ENCODE data around the gene MLN.

Gene MLN

GRCh38 chr6:33841070-33841469 is 37.3 kb upstream of the MLN start:
- TF ChIP-seq ISL1 (CRISPR knock-in tag; IDR thresholded peaks at IDR 0.05) (no peak), GLIS3 (CRISPR knock-in tag; IDR thresholded peaks at IDR 0.05) (no peak), SNAI2 (CRISPR knock-in tag; IDR thresholded peaks at IDR 0.05) (no peak), ZNF70 (CRISPR knock-in tag; IDR thresholded peaks at IDR 0.05) (no peak), CSDC2 (CRISPR knock-in tag; IDR thresholded peaks at IDR 0.05) (no peak), ARNTL (CRISPR knock-in tag; IDR thresholded peaks at IDR 0.05; ENCODE audit: borderline replicate concordance, low read depth) (no peak), RARB (CRISPR knock-in tag; IDR thresholded peaks at IDR 0.05) (no peak)
- TF ChIP-seq, protein P1, sequence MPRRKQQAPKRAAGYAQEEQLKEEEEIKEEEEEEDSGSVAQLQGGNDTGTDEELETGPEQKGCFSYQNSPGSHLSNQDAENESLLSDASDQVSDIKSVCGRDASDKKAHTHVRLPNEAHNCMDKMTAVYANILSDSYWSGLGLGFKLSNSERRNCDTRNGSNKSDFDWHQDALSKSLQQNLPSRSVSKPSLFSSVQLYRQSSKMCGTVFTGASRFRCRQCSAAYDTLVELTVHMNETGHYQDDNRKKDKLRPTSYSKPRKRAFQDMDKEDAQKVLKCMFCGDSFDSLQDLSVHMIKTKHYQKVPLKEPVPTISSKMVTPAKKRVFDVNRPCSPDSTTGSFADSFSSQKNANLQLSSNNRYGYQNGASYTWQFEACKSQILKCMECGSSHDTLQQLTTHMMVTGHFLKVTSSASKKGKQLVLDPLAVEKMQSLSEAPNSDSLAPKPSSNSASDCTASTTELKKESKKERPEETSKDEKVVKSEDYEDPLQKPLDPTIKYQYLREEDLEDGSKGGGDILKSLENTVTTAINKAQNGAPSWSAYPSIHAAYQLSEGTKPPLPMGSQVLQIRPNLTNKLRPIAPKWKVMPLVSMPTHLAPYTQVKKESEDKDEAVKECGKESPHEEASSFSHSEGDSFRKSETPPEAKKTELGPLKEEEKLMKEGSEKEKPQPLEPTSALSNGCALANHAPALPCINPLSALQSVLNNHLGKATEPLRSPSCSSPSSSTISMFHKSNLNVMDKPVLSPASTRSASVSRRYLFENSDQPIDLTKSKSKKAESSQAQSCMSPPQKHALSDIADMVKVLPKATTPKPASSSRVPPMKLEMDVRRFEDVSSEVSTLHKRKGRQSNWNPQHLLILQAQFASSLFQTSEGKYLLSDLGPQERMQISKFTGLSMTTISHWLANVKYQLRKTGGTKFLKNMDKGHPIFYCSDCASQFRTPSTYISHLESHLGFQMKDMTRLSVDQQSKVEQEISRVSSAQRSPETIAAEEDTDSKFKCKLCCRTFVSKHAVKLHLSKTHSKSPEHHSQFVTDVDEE (CRISPR knock-in tag; IDR thresholded peaks at IDR 0.05), result no peak
- no peak for ATAC-seq

DNA sequence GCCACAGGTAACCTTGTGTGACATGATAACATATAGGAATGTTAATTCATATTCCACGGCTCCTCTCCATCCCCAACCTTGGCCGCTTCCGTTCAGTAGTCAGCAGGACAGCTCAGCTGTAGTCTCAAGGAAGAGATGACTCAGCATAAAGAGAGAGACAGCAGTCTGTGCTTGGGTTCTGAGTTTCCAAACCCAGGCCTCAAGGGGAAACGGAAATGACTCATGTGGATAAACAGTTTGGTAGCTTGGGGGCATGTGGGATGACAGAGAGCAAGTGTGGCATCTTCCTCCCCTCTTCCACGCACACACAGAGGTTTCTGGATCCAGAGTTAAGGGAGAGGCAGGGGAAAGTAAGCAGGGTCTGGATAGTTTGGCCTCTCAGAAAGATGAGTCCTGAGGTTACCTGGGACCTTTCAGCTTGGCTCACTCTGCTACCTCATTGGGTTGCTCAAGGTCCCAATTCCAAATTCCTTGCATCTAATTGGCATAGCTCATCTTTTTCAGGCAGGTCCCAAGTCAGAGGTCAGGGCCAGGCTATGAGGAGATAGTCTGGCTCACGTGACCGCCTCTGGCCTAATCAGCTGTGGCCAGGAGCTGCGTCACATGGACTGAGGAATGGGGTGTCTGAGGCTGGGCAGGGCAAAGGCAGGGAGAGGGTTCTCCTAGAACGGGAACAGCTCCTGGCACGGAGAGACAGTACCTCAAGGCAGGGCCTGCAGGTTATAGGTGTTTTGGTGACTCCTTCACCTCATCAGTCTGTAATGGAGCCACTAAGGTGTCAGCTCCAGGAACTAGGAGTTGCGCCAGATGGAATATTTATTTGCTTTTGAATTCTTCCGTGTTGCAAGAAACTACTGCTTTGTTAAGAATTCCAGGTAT is 36.5 kb upstream of the MLN start:
- TF ChIP-seq TOX (CRISPR knock-in tag; IDR thresholded peaks at IDR 0.05; ENCODE audit: borderline replicate concordance), result no peak
- TF ChIP-seq ZNF8 (CRISPR knock-in tag; IDR thresholded peaks at IDR 0.05), result no peak
- TF ChIP-seq PATZ1 (CRISPR knock-in tag; IDR thresholded peaks at IDR 0.05; ENCODE audit: borderline replicate concordance), result peak; percentile 44; the same call in 1 of the 2 replicates
- TF ChIP-seq ZNF565 (CRISPR knock-in tag; conservative IDR thresholded peaks at IDR 0.05; ENCODE audit: low read depth), result no peak
- TF ChIP-seq, protein P2, sequence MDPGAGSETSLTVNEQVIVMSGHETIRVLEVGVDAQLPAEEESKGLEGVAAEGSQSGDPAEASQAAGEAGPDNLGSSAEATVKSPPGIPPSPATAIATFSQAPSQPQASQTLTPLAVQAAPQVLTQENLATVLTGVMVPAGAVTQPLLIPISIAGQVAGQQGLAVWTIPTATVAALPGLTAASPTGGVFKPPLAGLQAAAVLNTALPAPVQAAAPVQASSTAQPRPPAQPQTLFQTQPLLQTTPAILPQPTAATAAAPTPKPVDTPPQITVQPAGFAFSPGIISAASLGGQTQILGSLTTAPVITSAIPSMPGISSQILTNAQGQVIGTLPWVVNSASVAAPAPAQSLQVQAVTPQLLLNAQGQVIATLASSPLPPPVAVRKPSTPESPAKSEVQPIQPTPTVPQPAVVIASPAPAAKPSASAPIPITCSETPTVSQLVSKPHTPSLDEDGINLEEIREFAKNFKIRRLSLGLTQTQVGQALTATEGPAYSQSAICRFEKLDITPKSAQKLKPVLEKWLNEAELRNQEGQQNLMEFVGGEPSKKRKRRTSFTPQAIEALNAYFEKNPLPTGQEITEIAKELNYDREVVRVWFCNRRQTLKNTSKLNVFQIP (CRISPR knock-in tag; IDR thresholded peaks at IDR 0.05; ENCODE audit: borderline replicate concordance, low read depth), result no peak
- no peak for TF ChIP-seq CREB5 (CRISPR knock-in tag; IDR thresholded peaks at IDR 0.05; ENCODE audit: low read depth)
- peak; percentile 50; the same call in 1 of the 2 replicates for TF ChIP-seq BACH2 (CRISPR knock-in tag; IDR thresholded peaks at IDR 0.05; ENCODE audit: borderline replicate concordance)
- no peak for TF ChIP-seq ZC3H10 (CRISPR knock-in tag; IDR thresholded peaks at IDR 0.05)
- TF ChIP-seq SNAI2 (CRISPR knock-in tag; IDR thresholded peaks at IDR 0.05), result 0 out of 2 replicates have a peak, but pooled peaks have one; percentile 40
- TF ChIP-seq ISL1 (CRISPR knock-in tag; IDR thresholded peaks at IDR 0.05), result no peak
- TF ChIP-seq OSR1 (CRISPR knock-in tag; IDR thresholded peaks at IDR 0.05), result no peak
- TF ChIP-seq CSDC2 (CRISPR knock-in tag; IDR thresholded peaks at IDR 0.05), result no peak
- no peak for TF ChIP-seq RARB (CRISPR knock-in tag; IDR thresholded peaks at IDR 0.05)
- TF ChIP-seq ZNF70 (CRISPR knock-in tag; IDR thresholded peaks at IDR 0.05), result no peak
- TF ChIP-seq ARNTL (CRISPR knock-in tag; IDR thresholded peaks at IDR 0.05; ENCODE audit: borderline replicate concordance, low read depth), result no peak
- TF ChIP-seq ZFP3 (CRISPR knock-in tag; IDR thresholded peaks at IDR 0.05), result 0 out of 2 replicates have a peak, but pooled peaks have one; percentile 40
- no peak for TF ChIP-seq PPARA (CRISPR knock-in tag; IDR thresholded peaks at IDR 0.05; ENCODE audit: borderline replicate concordance)
- TF ChIP-seq, protein P3, sequence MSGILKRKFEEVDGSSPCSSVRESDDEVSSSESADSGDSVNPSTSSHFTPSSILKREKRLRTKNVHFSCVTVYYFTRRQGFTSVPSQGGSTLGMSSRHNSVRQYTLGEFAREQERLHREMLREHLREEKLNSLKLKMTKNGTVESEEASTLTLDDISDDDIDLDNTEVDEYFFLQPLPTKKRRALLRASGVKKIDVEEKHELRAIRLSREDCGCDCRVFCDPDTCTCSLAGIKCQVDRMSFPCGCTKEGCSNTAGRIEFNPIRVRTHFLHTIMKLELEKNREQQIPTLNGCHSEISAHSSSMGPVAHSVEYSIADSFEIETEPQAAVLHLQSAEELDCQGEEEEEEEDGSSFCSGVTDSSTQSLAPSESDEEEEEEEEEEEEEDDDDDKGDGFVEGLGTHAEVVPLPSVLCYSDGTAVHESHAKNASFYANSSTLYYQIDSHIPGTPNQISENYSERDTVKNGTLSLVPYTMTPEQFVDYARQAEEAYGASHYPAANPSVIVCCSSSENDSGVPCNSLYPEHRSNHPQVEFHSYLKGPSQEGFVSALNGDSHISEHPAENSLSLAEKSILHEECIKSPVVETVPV (CRISPR knock-in tag; IDR thresholded peaks at IDR 0.05), result no peak
- TF ChIP-seq TCF4 (CRISPR knock-in tag; IDR thresholded peaks at IDR 0.05; ENCODE audit: borderline replicate concordance), result no peak
- TF ChIP-seq GLIS3 (CRISPR knock-in tag; IDR thresholded peaks at IDR 0.05), result no peak
- ATAC-seq, result peak; percentile 92
